Measurements from ENCODE around the gene TNIP2.
"Not testable (repeated sequence)": the region's sequence is repeated elsewhere in the genome, so short reads cannot be mapped to it uniquely, and the experiment has no call there.

The TNIP2 gene

DNA sequence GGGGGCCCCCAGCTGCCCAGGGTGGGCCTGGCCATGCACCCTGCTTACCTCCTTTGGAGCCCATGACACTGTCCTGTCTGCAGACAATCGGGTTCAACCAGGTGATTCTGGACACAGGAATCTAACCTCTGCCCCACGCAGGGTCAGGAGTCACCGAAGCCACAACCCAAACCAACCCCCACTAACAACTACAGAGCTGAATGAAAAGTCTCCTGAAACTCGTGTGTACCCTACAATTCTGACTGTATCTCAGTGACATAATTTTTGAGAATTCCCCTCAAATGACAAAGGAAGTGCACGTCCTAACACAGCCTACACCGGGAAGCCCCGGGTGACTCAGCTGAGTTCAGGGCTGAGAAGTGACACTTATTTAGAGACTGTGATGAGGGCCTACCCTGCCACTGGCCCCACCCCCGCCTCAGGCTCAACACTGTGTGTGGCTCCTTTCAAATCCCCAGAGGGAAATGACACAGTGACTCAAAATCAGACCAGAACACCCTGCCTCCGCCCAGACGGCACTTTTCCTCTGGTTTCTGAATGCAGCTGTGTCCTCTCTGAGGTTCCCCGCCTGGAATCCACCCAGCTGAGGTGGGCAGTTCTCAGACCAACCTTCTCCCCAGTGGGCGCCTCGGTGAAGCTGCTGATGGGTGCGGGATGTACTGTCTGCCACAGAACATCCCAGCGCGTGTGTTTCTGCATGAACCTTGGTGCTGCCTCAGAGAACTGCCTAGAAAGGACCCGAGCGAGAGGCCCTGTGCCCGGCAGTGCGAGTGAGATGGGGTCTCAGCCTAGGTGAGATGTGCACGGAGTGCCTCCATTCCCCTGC lies 9.9 kb downstream of the TNIP2 start:
- H3K4me1 Mint-ChIP-seq (ENCODE audit: low read depth): peaks cover 43% of the 10 kb centered on the region
- H3K4me3 Mint-ChIP-seq: peak overlapping the region; percentile 40
- H3K36me3 Mint-ChIP-seq: peaks cover 4% of the 10 kb centered on the region

DNA sequence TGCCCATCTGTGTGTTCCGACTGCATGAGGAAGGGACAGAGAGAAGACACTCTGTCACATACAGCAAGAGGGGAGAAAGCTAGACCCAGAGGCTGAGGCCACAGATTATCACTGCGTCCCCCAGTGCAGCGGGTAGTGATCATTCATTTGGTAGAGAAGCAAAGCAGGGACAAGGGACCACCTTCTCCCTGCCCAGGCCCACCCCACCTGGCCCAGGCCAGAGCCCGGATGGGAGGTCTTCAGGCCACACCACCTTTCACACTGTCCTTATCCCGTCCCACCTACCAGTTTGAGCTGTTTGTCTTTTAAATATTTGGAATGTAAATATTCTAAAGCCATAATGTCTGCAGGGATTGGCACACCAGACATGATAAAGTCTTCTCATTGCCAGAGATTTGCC lies 10.6 kb downstream of the TNIP2 start:
- peak overlapping the region; percentile 40 for H3K4me3 Mint-ChIP-seq
- peaks cover 43% of the 10 kb centered on the region for H3K4me1 Mint-ChIP-seq (ENCODE audit: low read depth)
- H3K27ac Mint-ChIP-seq: peak overlapping the region; percentile 93
- no peaks in the 10 kb centered on the region for H3K9me3 Mint-ChIP-seq (ENCODE audit: low read depth)
- H3K36me3 Mint-ChIP-seq: peaks cover 8% of the 10 kb centered on the region
- no peaks in the 10 kb centered on the region for H3K27me3 Mint-ChIP-seq

More for the DNA sequence above, 9.9 kb downstream of the TNIP2 start:
- Mint-ChIP-seq H3K9me3 (ENCODE audit: low read depth) (no peaks in the 10 kb centered on the region), H3K27ac (peak overlapping the region; percentile 93), H3K27me3 (no peaks in the 10 kb centered on the region)

DNA sequence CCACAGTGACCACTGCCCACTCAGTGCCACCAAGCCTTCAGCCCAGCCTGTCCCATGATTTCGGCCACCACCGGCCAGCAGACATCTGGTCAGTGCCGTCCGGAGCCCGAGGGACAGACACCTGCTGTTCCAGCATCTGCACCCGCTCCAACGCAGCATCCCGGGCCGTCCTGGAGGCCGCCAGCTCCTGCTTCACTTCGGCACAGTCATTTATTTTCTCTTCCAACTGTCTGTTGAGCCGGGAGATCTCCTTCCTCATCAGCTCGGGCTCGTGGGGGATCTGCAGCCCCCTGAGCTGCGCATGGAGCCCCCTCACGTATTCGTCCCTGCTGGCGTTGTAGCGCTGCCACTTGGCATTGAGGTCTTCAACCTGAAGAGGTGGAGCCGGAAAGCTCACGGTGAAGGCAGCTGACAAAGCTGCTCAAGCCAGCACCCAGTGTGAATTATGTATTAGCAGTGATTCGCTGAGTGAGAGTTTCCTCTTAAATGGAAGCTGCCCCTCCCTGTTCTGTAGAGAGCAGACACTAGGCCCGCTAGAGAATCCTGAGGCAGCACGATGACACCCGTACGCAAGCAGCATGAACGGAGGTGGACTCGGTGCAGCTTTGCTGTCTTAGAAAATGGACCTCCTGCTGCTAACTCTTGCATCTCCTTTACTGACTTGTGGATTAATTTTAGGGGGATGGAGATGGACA lies 11.4 kb downstream of the TNIP2 start:
- H3K4me1 Mint-ChIP-seq (ENCODE audit: low read depth): peaks cover 43% of the 10 kb centered on the region
- H3K27me3 Mint-ChIP-seq: no peaks in the 10 kb centered on the region
- no peaks in the 10 kb centered on the region for H3K9me3 Mint-ChIP-seq (ENCODE audit: low read depth)
- peak overlapping the region; percentile 40 for H3K4me3 Mint-ChIP-seq
- H3K27ac Mint-ChIP-seq: peak overlapping the region; percentile 93
- H3K36me3 Mint-ChIP-seq: peaks cover 8% of the 10 kb centered on the region

GRCh38 chr4:2743518-2744445 lies 12.4 kb downstream of the TNIP2 start:
- Mint-ChIP-seq H3K4me3 (no peak overlapping the region), H3K27ac (peak overlapping the region; percentile 72), H3K36me3 (peaks cover 8% of the 10 kb centered on the region), H3K4me1 (ENCODE audit: low read depth) (peaks cover 43% of the 10 kb centered on the region), H3K9me3 (ENCODE audit: low read depth) (no peaks in the 10 kb centered on the region), H3K27me3 (no peaks in the 10 kb centered on the region)

- H3K27me3 Mint-ChIP-seq: no peaks in the 10 kb centered on the region
These were observed 13.2 kb downstream of the TNIP2 start for GRCh38 chr4:2742823-2743517.

DNA sequence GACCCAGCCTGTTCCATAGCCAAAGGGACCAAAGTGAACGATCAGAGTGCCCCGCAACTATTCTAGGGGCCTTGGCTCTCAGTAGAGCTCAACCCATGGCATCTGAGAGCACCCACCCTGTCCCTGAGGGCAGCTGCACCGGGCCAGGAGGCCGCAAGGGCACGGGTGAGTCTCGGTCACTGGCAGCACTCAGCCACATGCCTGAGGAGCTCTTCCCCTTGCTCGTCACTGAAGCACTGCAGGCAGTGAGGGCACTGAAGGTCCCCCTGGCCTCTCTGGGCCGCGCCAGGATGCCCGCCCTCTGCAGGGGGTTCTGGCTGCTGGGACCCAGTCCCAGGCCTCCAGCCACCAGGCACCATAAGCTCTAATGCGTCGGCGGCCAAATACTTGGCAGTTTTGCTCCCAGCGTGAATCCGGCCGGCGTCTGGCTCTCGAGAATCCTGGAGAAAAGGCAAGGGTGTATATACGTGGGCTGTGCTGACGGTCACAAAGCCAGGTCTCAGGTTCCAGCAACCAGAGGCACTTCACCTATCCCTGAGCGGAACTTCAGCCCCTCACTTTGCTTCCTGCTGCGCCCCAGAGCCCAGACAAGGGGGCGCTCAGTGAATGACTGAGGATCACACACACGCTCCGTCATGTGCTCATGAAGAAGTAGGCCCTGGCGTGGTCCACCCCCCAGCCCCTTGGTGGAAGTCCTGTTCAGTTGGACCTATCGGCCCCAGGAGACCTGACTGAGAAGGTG lies 13.9 kb downstream of the TNIP2 start:
- Mint-ChIP-seq H3K9me3 (ENCODE audit: low read depth) (no peaks in the 10 kb centered on the region), H3K36me3 (peaks cover 3% of the 10 kb centered on the region), H3K27ac (peak overlapping the region; percentile 73), H3K4me3 (no peak overlapping the region), H3K4me1 (ENCODE audit: low read depth) (peaks cover 35% of the 10 kb centered on the region), H3K27me3 (no peaks in the 10 kb centered on the region)

More at GRCh38 chr4:2742823-2743517, 13.2 kb downstream of the TNIP2 start:
- Mint-ChIP-seq H3K9me3 (ENCODE audit: low read depth) (no peaks in the 10 kb centered on the region), H3K27ac (peak overlapping the region; percentile 72), H3K4me1 (ENCODE audit: low read depth) (peaks cover 42% of the 10 kb centered on the region), H3K4me3 (no peak overlapping the region), H3K36me3 (peaks cover 8% of the 10 kb centered on the region)

DNA sequence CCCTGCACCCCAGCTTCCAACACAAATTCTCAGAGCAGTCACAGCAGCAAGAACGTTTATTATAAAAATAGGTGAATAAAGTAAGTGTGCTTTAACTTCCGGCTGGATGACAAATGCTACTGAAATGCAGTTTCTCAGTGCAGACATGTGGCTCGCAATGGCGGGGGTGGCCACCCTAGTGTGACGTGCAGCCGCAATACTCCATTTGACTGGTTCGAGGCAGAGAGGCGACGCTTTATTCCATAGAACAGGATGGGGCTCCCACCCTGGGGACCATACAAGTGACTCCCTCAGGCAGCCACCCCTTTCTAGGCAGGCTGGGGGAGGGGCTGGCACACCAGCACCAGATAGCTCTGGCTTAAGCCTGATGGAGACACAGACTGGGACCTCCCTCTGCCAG lies 14.5 kb downstream of the TNIP2 start:
- H3K36me3 Mint-ChIP-seq: peaks cover 5% of the 10 kb centered on the region
- peaks cover 28% of the 10 kb centered on the region for H3K4me1 Mint-ChIP-seq (ENCODE audit: low read depth)
- no peaks in the 10 kb centered on the region for H3K27me3 Mint-ChIP-seq
- H3K9me3 Mint-ChIP-seq (ENCODE audit: low read depth): peaks cover 2% of the 10 kb centered on the region
- no peak overlapping the region for H3K4me3 Mint-ChIP-seq
- H3K27ac Mint-ChIP-seq: peak overlapping the region; percentile 73

DNA sequence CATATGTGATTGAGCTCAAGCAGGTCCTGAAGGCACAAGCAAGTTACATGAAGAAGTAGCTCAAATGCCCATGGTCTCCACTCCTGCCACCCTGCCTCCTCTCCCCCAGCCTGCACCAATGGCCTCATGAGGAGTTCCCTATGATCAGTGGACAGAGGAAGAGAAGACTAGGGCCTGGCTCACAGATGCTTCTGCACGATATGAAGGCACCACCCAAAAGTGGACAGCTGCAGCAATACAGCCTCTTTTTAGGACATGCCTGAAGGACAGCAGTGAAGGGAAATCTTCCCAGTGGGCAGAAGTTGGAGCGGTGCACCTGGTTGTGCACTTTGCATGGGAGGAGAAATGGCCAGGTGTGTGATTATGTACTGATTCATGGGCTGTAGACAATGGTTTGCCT lies 17.8 kb downstream of the TNIP2 start:
- H3K4me1 Mint-ChIP-seq (ENCODE audit: low read depth); H3K4me3 Mint-ChIP-seq; H3K27ac Mint-ChIP-seq; H3K27me3 Mint-ChIP-seq; H3K9me3 Mint-ChIP-seq (ENCODE audit: low read depth): not testable (repeated sequence)
- peaks cover 19% of the 10 kb centered on the region for H3K36me3 Mint-ChIP-seq

- Mint-ChIP-seq H3K9me3 (ENCODE audit: low read depth) (peaks cover 7% of the 10 kb centered on the region), H3K27me3 (no peaks in the 10 kb centered on the region), H3K4me3 (no peak overlapping the region), H3K27ac (no peak overlapping the region), H3K4me1 (ENCODE audit: low read depth) (peaks cover 2% of the 10 kb centered on the region), H3K36me3 (peaks cover 22% of the 10 kb centered on the region)
These were observed 20.3 kb downstream of the TNIP2 start for GRCh38 chr4:2735869-2736268.

- H3K36me3 Mint-ChIP-seq: peaks cover 22% of the 10 kb centered on the region
- no peaks in the 10 kb centered on the region for H3K27me3 Mint-ChIP-seq
- no peaks in the 10 kb centered on the region for H3K4me1 Mint-ChIP-seq (ENCODE audit: low read depth)
- H3K27ac Mint-ChIP-seq: peak overlapping the region; percentile 23
- no peak overlapping the region for H3K4me3 Mint-ChIP-seq
- H3K9me3 Mint-ChIP-seq (ENCODE audit: low read depth): peaks cover 7% of the 10 kb centered on the region
These were observed 21.5 kb downstream of the TNIP2 start for GRCh38 chr4:2734612-2735011.

- Mint-ChIP-seq H3K9me3 (ENCODE audit: low read depth) (peaks cover 7% of the 10 kb centered on the region), H3K36me3 (peaks cover 22% of the 10 kb centered on the region), H3K4me3 (no peak overlapping the region), H3K27ac (peak overlapping the region; percentile 23), H3K27me3 (no peaks in the 10 kb centered on the region), H3K4me1 (ENCODE audit: low read depth) (no peaks in the 10 kb centered on the region)
These were observed 22.1 kb downstream of the TNIP2 start for GRCh38 chr4:2733844-2734574.

- H3K36me3 Mint-ChIP-seq: peaks cover 22% of the 10 kb centered on the region
- no peaks in the 10 kb centered on the region for H3K4me1 Mint-ChIP-seq (ENCODE audit: low read depth)
- peaks cover 7% of the 10 kb centered on the region for H3K9me3 Mint-ChIP-seq (ENCODE audit: low read depth)
- H3K27me3 Mint-ChIP-seq: no peaks in the 10 kb centered on the region
- H3K4me3 Mint-ChIP-seq: no peak overlapping the region
- peak overlapping the region; percentile 50 for H3K27ac Mint-ChIP-seq
These were observed 22.9 kb downstream of the TNIP2 start for GRCh38 chr4:2733001-2733843.

All from activated naive CD8-positive, alpha-beta T cell (primary cell).